Mesendoderm (in vitro differentiated cells): ENCODE data around the gene CYGB.
A peak's percentile ranks its signal among the peaks of the same experiment; 100 is the strongest.

ENCODE experiments used
- DNase-seq: peaks from one replicate; pipeline ENCODE4 v3.0.0; 2013
- H2AK5ac ChIP-seq: 2 replicates; pipeline ENCODE4 v1.6.1; 2013; ENCODE audit warnings: low read length, inconsistent platforms
- H2BK120ac ChIP-seq: 2 replicates; pipeline ENCODE4 v1.6.1; 2013; ENCODE audit warnings: low read depth, mild to moderate bottlenecking, low read length, moderate library complexity, mixed read lengths
- H2BK15ac ChIP-seq: replicated peaks from 2 replicates; pipeline ENCODE4 v1.6.1; 2013; ENCODE audit warnings: low read depth, mild to moderate bottlenecking, moderate library complexity
- H2BK5ac ChIP-seq: 2 replicates; pipeline ENCODE4 v1.6.1; 2013; ENCODE audit warnings: low read length, inconsistent platforms
- H3K18ac ChIP-seq: 2 replicates; pipeline ENCODE4 v1.6.1; 2013; ENCODE audit warnings: mild to moderate bottlenecking, low read length, mixed read lengths
- H3K23ac ChIP-seq: one replicate; pipeline ENCODE4 v1.6.1; 2013; ENCODE audit warnings: low read length
- H3K27ac ChIP-seq: 2 replicates; pipeline ENCODE4 v1.5.1; 2013; ENCODE audit warnings: low read depth, mild to moderate bottlenecking, inconsistent platforms, low read length, moderate library complexity
- H3K27me3 ChIP-seq: 2 replicates; pipeline ENCODE4 v1.6.1; 2013; ENCODE audit warnings: low read length, control low read depth, mild to moderate bottlenecking, inconsistent platforms; ENCODE audit not compliant: insufficient read depth, poor library complexity
- H3K36me3 ChIP-seq: 2 replicates; pipeline ENCODE4 v1.6.1; 2013; ENCODE audit warnings: low read length, inconsistent platforms; ENCODE audit not compliant: control insufficient read depth, insufficient read depth
- H3K4ac ChIP-seq: one replicate; pipeline ENCODE4 v1.6.1; 2013; ENCODE audit warnings: low read depth, mild to moderate bottlenecking, low read length, moderate library complexity
- H3K4me1 ChIP-seq: 2 replicates; pipeline ENCODE4 v1.6.1; 2013; ENCODE audit warnings: low read depth, low read length, inconsistent platforms; ENCODE audit not compliant: control insufficient read depth
- H3K4me2 ChIP-seq: 2 replicates; pipeline ENCODE4 v1.6.1; 2013; ENCODE audit warnings: low read length
- H3K4me3 ChIP-seq: 2 replicates; pipeline ENCODE4 v1.5.1; 2013; ENCODE audit warnings: mild to moderate bottlenecking, low read length
- H3K56ac ChIP-seq: one replicate; pipeline ENCODE4 v1.6.1; 2013; ENCODE audit warnings: low read length
- H3K79me1 ChIP-seq: 2 replicates; pipeline ENCODE4 v1.6.1; 2013; ENCODE audit warnings: low read length, inconsistent platforms
- H3K79me2 ChIP-seq: 2 replicates; pipeline ENCODE4 v1.6.1; 2013; ENCODE audit warnings: mild to moderate bottlenecking, low read length; ENCODE audit not compliant: control insufficient read depth, insufficient read depth
- H3K9ac ChIP-seq: 2 replicates; pipeline ENCODE4 v1.6.1; 2013; ENCODE audit warnings: low read length, inconsistent platforms
- H4K5ac ChIP-seq: one replicate; pipeline ENCODE4 v1.6.1; 2013; ENCODE audit warnings: low read length
- H4K8ac ChIP-seq: one replicate; pipeline ENCODE4 v1.6.1; 2013; ENCODE audit warnings: low read depth, mild to moderate bottlenecking, control low read depth, low read length, moderate library complexity
- WGBS: extraction: QIAGEN DNeasy Blood & Tissue Kit; methylation state at CpG from one replicate; pipeline ENCODE4 v1.1.7; 2013; ENCODE audit warnings: low lambda C conversion rate, missing lambda C conversion rate; ENCODE audit not compliant: insufficient coverage; ENCODE audit errors: extremely low coverage; 5-methylcytosine and 5-hydroxymethylcytosine counted together

The CYGB gene

GRCh38 chr17:76569607-76570279, 32.2 kb upstream of the CYGB start:
- Histone ChIP-seq H2BK120ac (no peak overlapping the region), H3K56ac (no peak overlapping the region), H3K4me2 (no peak overlapping the region), H3K27ac (no peak overlapping the region), H3K79me2 (no peaks in the 10 kb centered on the region), H2AK5ac (no peak overlapping the region), H3K79me1 (peaks cover 2% of the 10 kb centered on the region), H3K36me3 (peaks cover 2% of the 10 kb centered on the region), H2BK15ac (no peak overlapping the region), H4K8ac (no peak overlapping the region), H2BK5ac (no peak overlapping the region), H3K4ac (no peak overlapping the region), H3K27me3 (no peaks in the 10 kb centered on the region), H4K5ac (no peak overlapping the region), H3K9ac (no peak overlapping the region), H3K23ac (no peak overlapping the region), H3K18ac (no peak overlapping the region), H3K4me3 (no peak overlapping the region), H3K4me1 (peaks cover 3% of the 10 kb centered on the region)
- WGBS, result no CpG with 5 or more reads among the region's 18 CpGs
- DNase-seq, result peak; percentile 23

- Histone ChIP-seq H3K56ac (no peak overlapping the region), H4K5ac (no peak overlapping the region), H3K4me1 (peaks cover 3% of the 10 kb centered on the region), H3K4me2 (no peak overlapping the region), H3K4me3 (no peak overlapping the region), H4K8ac (no peak overlapping the region), H3K27me3 (no peaks in the 10 kb centered on the region), H3K79me2 (no peaks in the 10 kb centered on the region), H3K18ac (no peak overlapping the region), H2BK5ac (no peak overlapping the region), H2BK120ac (no peak overlapping the region), H3K79me1 (peaks cover 2% of the 10 kb centered on the region), H3K36me3 (peaks cover 2% of the 10 kb centered on the region), H2AK5ac (no peak overlapping the region), H3K4ac (no peak overlapping the region), H3K23ac (no peak overlapping the region), H3K9ac (no peak overlapping the region), H2BK15ac (no peak overlapping the region), H3K27ac (no peak overlapping the region)
- no peak for DNase-seq
- WGBS, result no CpG with 5 or more reads among the region's 19 CpGs
Observed at GRCh38 chr17:76568811-76569221, 31.3 kb upstream of the CYGB start.

GRCh38 chr17:76567634-76568432, 30.3 kb upstream of the CYGB start:
- no peak overlapping the region for H2BK120ac ChIP-seq
- no peak overlapping the region for H3K27ac ChIP-seq
- H3K36me3 ChIP-seq, result peaks cover 3% of the 10 kb centered on the region
- H3K4me2 ChIP-seq, result no peak overlapping the region
- no peak overlapping the region for H2BK15ac ChIP-seq
- peaks cover 2% of the 10 kb centered on the region for H3K79me1 ChIP-seq
- WGBS, result no CpG with 5 or more reads among the region's 14 CpGs
- no peak overlapping the region for H3K23ac ChIP-seq
- H4K5ac ChIP-seq, result no peak overlapping the region
- H2AK5ac ChIP-seq, result no peak overlapping the region
- H3K27me3 ChIP-seq, result no peaks in the 10 kb centered on the region
- peak; percentile 44 for DNase-seq
- H3K4ac ChIP-seq, result no peak overlapping the region
- no peak overlapping the region for H3K56ac ChIP-seq
- H3K18ac ChIP-seq, result no peak overlapping the region
- peaks cover under 1% of the 10 kb centered on the region for H3K79me2 ChIP-seq
- H3K4me1 ChIP-seq, result peaks cover 3% of the 10 kb centered on the region
- no peak overlapping the region for H2BK5ac ChIP-seq
- no peak overlapping the region for H4K8ac ChIP-seq
- H3K4me3 ChIP-seq, result no peak overlapping the region
- no peak overlapping the region for H3K9ac ChIP-seq

- H3K27me3 ChIP-seq, result no peaks in the 10 kb centered on the region
- DNase-seq, result no peak
- H3K23ac ChIP-seq, result no peak overlapping the region
- H3K4me1 ChIP-seq, result peaks cover 3% of the 10 kb centered on the region
- H3K4me2 ChIP-seq, result no peak overlapping the region
- no peak overlapping the region for H3K56ac ChIP-seq
- H2BK120ac ChIP-seq, result no peak overlapping the region
- peaks cover 4% of the 10 kb centered on the region for H3K36me3 ChIP-seq
- H3K9ac ChIP-seq, result no peak overlapping the region
- no CpG with 5 or more reads among the region's 5 CpGs for WGBS
- H2BK15ac ChIP-seq, result no peak overlapping the region
- no peak overlapping the region for H2AK5ac ChIP-seq
- H2BK5ac ChIP-seq, result no peak overlapping the region
- peaks cover 3% of the 10 kb centered on the region for H3K79me2 ChIP-seq
- H3K27ac ChIP-seq, result no peak overlapping the region
- peaks cover 2% of the 10 kb centered on the region for H3K79me1 ChIP-seq
- H3K4ac ChIP-seq, result no peak overlapping the region
- no peak overlapping the region for H3K18ac ChIP-seq
- no peak overlapping the region for H3K4me3 ChIP-seq
- H4K8ac ChIP-seq, result no peak overlapping the region
- H4K5ac ChIP-seq, result no peak overlapping the region
Observed at GRCh38 chr17:76566988-76567431, 29.5 kb upstream of the CYGB start.

GRCh38 chr17:76566613-76566943, 29.1 kb upstream of the CYGB start:
- no peak overlapping the region for H2AK5ac ChIP-seq
- H3K4me3 ChIP-seq, result no peak overlapping the region
- no peak overlapping the region for H3K9ac ChIP-seq
- no peak overlapping the region for H4K8ac ChIP-seq
- peaks cover 7% of the 10 kb centered on the region for H3K36me3 ChIP-seq
- H3K79me2 ChIP-seq, result peaks cover 8% of the 10 kb centered on the region
- H3K79me1 ChIP-seq, result peaks cover 6% of the 10 kb centered on the region
- no peak overlapping the region for H2BK15ac ChIP-seq
- H3K27me3 ChIP-seq, result no peaks in the 10 kb centered on the region
- no peak overlapping the region for H3K56ac ChIP-seq
- no peak overlapping the region for H3K27ac ChIP-seq
- no peak overlapping the region for H4K5ac ChIP-seq
- DNase-seq, result peak; percentile 17
- no peak overlapping the region for H2BK120ac ChIP-seq
- H3K4ac ChIP-seq, result no peak overlapping the region
- H3K23ac ChIP-seq, result no peak overlapping the region
- no peak overlapping the region for H2BK5ac ChIP-seq
- no peak overlapping the region for H3K18ac ChIP-seq
- H3K4me1 ChIP-seq, result peaks cover 3% of the 10 kb centered on the region
- no peak overlapping the region for H3K4me2 ChIP-seq
- WGBS, result no CpG with 5 or more reads among the region's 3 CpGs
